ENCODE data around the gene MTMR6. TPM values are rescaled to one million over a fixed set of nuclear protein-coding genes. Genes with fewer than 3 reads are reported as not detected.

MTMR6 gene
- total RNA-seq, 1 donor from 2014 or later: 6.4 TPM

- no peaks in the 10 kb centered on the region for H3K9me3 ChIP-seq
- intact Hi-C loops (cut with DNase I): no loop called here
- no peaks in the 10 kb centered on the region for H3K36me3 ChIP-seq
- no peaks in the 10 kb centered on the region for H3K4me1 ChIP-seq
- H3K27ac ChIP-seq: no peak overlapping the region
- DNase-seq (ENCODE audit: low spot score in 2 of 2): no peak
- no peak for TF ChIP-seq CTCF (IDR thresholded peaks at IDR 0.05)
- H3K27me3 ChIP-seq: no peaks in the 10 kb centered on the region
- no peak overlapping the region for H3K4me3 ChIP-seq
Observed at GRCh38 chr13:25227690-25228089, 59.6 kb downstream of the MTMR6 start.

- H3K4me3 ChIP-seq: no peak overlapping the region
- intact Hi-C loops (cut with DNase I): no loop called here
- TF ChIP-seq CTCF (IDR thresholded peaks at IDR 0.05): no peak
- H3K4me1 ChIP-seq: no peaks in the 10 kb centered on the region
- H3K36me3 ChIP-seq: no peaks in the 10 kb centered on the region
- H3K27ac ChIP-seq: no peak overlapping the region
- no peak for DNase-seq (ENCODE audit: low spot score in 2 of 2)
- H3K27me3 ChIP-seq: no peaks in the 10 kb centered on the region
- no peaks in the 10 kb centered on the region for H3K9me3 ChIP-seq
Observed at GRCh38 chr13:25225970-25226369, 61.3 kb downstream of the MTMR6 start.

GRCh38 chr13:25224151-25224550 lies 63.1 kb downstream of the MTMR6 start:
- Histone ChIP-seq H3K27ac (no peak overlapping the region), H3K9me3 (no peaks in the 10 kb centered on the region), H3K27me3 (no peaks in the 10 kb centered on the region), H3K4me1 (no peaks in the 10 kb centered on the region), H3K36me3 (no peaks in the 10 kb centered on the region), H3K4me3 (no peak overlapping the region)
- intact Hi-C loops (cut with DNase I): no loop called here
- DNase-seq (ENCODE audit: low spot score in 2 of 2): no peak
- no peak for TF ChIP-seq CTCF (IDR thresholded peaks at IDR 0.05)

GRCh38 chr13:25222740-25223139 lies 64.5 kb downstream of the MTMR6 start:
- no peak for TF ChIP-seq CTCF (IDR thresholded peaks at IDR 0.05)
- Histone ChIP-seq H3K4me3 (no peak overlapping the region), H3K27ac (no peak overlapping the region), H3K9me3 (no peaks in the 10 kb centered on the region), H3K4me1 (no peaks in the 10 kb centered on the region), H3K36me3 (no peaks in the 10 kb centered on the region), H3K27me3 (no peaks in the 10 kb centered on the region)
- intact Hi-C loops (cut with DNase I): no loop called here
- no peak for DNase-seq (ENCODE audit: low spot score in 2 of 2)

- H3K36me3 ChIP-seq: no peaks in the 10 kb centered on the region
- no peaks in the 10 kb centered on the region for H3K27me3 ChIP-seq
- no peak for DNase-seq (ENCODE audit: low spot score in 2 of 2)
- intact Hi-C loops (cut with DNase I): no loop called here
- no peak overlapping the region for H3K27ac ChIP-seq
- no peaks in the 10 kb centered on the region for H3K9me3 ChIP-seq
- H3K4me3 ChIP-seq: no peak overlapping the region
- H3K4me1 ChIP-seq: no peaks in the 10 kb centered on the region
- no peak for TF ChIP-seq CTCF (IDR thresholded peaks at IDR 0.05)
Observed at GRCh38 chr13:25218019-25218418, 69.3 kb downstream of the MTMR6 start.

All from ascending aorta (tissue), 2 donors.